D721Med (cell line): Measurements from ENCODE around the gene ISLR2.

Experiments used
- DNase-seq: peaks from one replicate; pipeline ENCODE4 v3.0.0; 2011; ENCODE audit warnings: low spot score; ENCODE audit not compliant: insufficient read length
- FAIRE-seq: peaks from 2 replicates; lab custom pipeline; 2011; peaks lifted over from hg19 to GRCh38; lab: Jason Lieb, UNC
- TF ChIP-seq, protein P1 (sequence below): IDR thresholded peaks from 2 replicates; pipeline ENCODE4 v1.5.1; 2012; ENCODE audit warnings: mild to moderate bottlenecking, control low read depth; ENCODE audit not compliant: insufficient read depth; ENCODE audit errors: missing control alignments

The ISLR2 gene

DNA sequence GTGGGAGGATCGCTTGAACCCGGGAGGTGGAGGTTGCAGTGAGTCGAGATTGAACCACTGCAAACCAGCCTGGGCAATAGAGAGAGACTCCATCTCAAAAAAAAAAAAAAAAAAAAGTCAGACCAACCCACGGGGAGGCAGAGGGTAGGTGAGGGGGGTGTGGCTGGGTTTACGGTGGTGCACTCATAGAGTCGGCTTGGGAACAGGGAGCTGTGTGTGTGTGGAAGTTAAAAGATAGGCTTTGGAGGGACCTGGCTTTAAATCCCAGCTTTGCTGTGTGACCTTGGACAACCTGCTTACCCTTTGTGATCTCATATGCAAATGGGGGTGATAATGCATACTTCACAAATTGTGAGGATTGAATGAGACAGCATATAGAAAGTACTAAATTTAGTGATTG lies 10.0 kb upstream of the ISLR2 start:
- no peak for FAIRE-seq

DNA sequence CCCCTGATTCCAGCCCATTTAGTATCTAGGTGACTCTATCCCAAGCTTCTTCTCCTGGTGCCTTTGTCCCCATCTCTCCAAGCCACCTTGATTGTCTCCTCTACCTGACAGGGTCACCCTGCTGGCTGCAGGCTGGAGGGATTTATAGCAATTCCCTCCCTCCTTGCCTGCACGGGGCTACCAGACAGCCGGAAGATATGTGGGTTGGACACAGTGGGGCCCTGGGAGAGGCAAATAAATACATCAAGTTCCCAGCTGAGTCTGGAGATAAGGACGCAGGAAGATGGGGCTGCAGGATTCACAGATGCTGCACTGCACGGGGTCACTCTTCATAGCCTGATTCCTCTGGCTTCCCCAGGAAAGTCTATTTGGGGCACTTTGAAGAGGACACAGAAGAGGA lies 9.3 kb upstream of the ISLR2 start:
- TF ChIP-seq, protein P1, sequence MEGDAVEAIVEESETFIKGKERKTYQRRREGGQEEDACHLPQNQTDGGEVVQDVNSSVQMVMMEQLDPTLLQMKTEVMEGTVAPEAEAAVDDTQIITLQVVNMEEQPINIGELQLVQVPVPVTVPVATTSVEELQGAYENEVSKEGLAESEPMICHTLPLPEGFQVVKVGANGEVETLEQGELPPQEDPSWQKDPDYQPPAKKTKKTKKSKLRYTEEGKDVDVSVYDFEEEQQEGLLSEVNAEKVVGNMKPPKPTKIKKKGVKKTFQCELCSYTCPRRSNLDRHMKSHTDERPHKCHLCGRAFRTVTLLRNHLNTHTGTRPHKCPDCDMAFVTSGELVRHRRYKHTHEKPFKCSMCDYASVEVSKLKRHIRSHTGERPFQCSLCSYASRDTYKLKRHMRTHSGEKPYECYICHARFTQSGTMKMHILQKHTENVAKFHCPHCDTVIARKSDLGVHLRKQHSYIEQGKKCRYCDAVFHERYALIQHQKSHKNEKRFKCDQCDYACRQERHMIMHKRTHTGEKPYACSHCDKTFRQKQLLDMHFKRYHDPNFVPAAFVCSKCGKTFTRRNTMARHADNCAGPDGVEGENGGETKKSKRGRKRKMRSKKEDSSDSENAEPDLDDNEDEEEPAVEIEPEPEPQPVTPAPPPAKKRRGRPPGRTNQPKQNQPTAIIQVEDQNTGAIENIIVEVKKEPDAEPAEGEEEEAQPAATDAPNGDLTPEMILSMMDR: no peak
- FAIRE-seq (no peak), DNase-seq (no peak)

More for the DNA sequence above, 10.0 kb upstream of the ISLR2 start:
- no peak for DNase-seq
- TF ChIP-seq, protein P1: no peak

DNA sequence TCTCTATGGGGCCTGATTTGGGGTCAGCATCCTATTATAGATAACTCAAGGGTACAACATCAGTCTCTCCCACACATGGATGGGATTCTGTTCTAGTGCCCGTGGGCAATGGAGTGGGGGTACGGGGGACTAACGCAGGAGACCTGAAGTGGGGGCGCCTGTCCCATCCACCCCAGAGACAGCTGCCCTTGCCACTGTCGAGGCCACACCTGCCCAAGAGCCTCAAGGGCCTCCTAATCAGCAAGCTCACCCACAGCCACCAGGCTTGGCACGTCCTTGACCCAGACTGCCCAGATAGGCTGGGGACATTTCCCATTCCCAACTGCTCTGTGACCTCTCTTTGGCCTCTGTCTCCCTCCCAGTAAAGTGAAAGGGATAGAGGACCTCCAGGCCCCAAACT lies 8.5 kb upstream of the ISLR2 start:
- DNase-seq: no peak
- TF ChIP-seq, protein P1: no peak
- no peak for FAIRE-seq

DNA sequence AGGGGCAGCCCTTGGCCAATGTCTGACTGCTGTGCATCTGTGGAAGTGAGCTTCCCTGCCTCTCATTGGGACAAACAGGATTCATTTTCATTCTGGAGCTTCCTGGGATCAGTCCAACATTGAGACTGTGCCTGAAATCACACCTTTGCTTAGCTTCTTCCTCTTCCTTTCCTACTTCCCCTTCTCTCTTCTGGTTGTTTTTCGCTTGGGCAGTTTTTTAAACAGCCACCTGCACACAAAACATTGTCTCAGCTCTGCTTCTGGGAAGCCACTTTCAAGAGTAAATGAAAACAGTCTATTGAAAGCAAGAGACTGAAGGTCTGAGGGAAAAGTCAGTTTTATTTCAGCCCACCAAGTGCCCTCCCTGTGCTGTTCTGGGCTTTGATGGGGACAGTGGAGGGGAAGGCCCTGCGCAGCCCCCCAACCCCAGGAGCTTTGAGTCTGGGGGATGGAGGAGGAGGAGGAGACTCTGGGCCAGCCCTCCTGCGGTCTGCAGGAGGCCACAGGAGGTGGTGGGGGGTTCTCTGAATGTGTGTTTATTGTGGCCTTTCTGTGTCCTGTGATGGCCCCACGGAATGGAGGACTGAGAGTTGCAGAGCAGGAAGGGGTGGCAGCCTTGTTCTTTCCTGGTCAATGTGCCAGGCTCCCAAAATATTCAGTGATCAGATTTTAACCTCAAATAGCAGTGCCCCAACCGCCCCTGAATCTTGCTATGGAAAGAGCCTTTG lies 7.8 kb upstream of the ISLR2 start:
- TF ChIP-seq, protein P1: no peak
- DNase-seq (no peak), FAIRE-seq (no peak)

DNA sequence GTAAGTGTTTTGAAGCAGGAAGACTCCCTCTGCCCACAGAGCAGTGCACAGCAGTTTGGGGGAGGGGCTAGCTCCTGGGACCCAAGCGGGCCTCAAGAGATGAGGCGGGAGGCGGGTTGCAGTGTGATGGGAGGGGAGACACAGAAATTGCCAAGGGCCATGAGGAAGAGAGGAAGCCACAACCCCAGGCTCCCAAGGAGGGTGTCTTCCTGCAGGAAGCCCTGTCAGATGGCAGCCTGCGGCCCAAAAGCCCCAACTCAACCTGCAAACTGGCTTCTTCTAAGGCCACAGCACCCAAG lies 7.3 kb upstream of the ISLR2 start:
- TF ChIP-seq, protein P1: no peak
- no peak for DNase-seq
- FAIRE-seq: no peak

DNA sequence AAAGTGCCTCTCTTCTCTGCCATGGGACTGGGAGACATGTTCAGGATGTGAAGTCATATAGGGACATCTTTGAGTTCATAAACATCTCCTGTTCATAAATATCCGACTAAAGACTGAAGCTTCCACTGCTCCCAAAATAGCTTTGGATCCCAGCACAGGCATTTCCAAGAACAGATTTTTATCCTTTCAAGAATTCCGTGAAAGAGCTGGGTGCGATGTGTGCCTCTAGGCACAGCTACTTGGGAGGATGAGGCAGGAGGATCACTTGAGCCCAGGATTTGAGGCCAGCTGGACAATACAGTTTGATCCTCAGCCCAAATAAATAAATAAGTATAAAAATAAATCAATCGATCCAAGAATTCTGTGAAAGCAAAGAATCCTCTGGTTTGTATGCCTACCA lies 6.7 kb upstream of the ISLR2 start:
- TF ChIP-seq, protein P1: no peak
- DNase-seq: no peak
- FAIRE-seq: no peak

DNA sequence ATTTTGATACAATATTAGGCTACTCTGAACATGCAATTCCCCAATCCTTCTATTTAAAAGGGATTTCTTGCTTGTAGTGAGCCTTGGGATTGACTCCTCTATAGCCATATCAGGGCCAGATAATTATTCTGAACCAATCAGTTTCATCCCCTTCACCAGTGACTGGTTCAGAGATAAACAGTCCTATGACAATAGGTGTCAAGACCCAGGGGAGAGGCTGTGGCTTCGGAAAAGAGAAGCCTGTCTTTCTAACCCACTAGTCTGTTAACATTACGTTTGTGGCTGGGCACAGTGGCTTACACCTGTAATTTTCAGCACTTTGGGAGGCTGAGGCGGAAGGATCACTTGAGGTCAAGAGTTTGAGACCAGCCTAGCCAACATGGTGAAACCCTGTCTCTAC lies 6.2 kb upstream of the ISLR2 start:
- TF ChIP-seq, protein P1: no peak
- DNase-seq (no peak), FAIRE-seq (no peak)
